PC-3 (cell line): Measurements from ENCODE around the gene SERINC4. TPM values are rescaled to one million over a fixed set of nuclear protein-coding genes. Genes with fewer than 3 reads are reported as not detected.
A peak's percentile ranks its signal among the peaks of the same experiment; 100 is the strongest.

Experiments used
- ATAC-seq: fragments of 200-7000 bp; cut with Tn5 transposase; 2 replicates; pipeline ENCODE4 v1.9.1; 2020; ENCODE audit warnings: mild to moderate bottlenecking, moderate library complexity
- BruUV-seq: library from RNA; stranded (reverse); fragments of 400-500 nt; replicated peaks from 2 replicates; lab custom pipeline; 2021; lab: Mats Ljungman, UMichigan
- CTCF ChIA-PET: fragments of 300-600 bp; sonication (Branson Sonifier 250); formaldehyde crosslinking; loops from one replicate; lab custom pipeline; 2022; ENCODE audit warnings: antibody characterized with exemption; lab: Charles Lee
- POLR2A ChIA-PET: fragments of 300-600 bp; sonication (Branson Sonifier 250); formaldehyde crosslinking; loops from one replicate; lab custom pipeline; 2022; ENCODE audit warnings: antibody characterized with exemption; ENCODE audit not compliant: unreplicated experiment; lab: Charles Lee
- DNase-seq: peaks from one replicate; pipeline ENCODE4 v3.0.0-alpha.2; 2015
- H2AFZ ChIP-seq: fragments of 300-600 bp; sonication (generic); 2 replicates; pipeline ENCODE4 v1.6.0; 2016; ENCODE audit warnings: antibody characterized with exemption, low read length
- H3F3A ChIP-seq: fragments of 300-600 bp; sonication (generic); one replicate; pipeline ENCODE4 v1.6.0; 2017; ENCODE audit warnings: antibody characterized with exemption, low read length, control low read depth, mild to moderate bottlenecking; ENCODE audit not compliant: unreplicated experiment
- H3K27ac ChIP-seq: fragments of 300-600 bp; sonication (generic); 2 replicates; pipeline ENCODE4 v1.5.1; 2016; ENCODE audit warnings: mild to moderate bottlenecking, low read length
- H3K27me3 ChIP-seq: fragments of 300-600 bp; sonication (generic); 2 replicates; pipeline ENCODE4 v1.6.1; 2016; ENCODE audit warnings: low read length, mixed read lengths
- H3K36me3 ChIP-seq: fragments of 300-600 bp; sonication (generic); 2 replicates; pipeline ENCODE4 v1.6.1; 2016; ENCODE audit warnings: low read depth, mixed run types, low read length, mixed read lengths
- H3K4me1 ChIP-seq: fragments of 300-600 bp; sonication (generic); 2 replicates; pipeline ENCODE4 v1.5.1; 2016; ENCODE audit warnings: low read length; ENCODE audit not compliant: insufficient read depth
- H3K4me2 ChIP-seq: fragments of 300-600 bp; sonication (generic); 2 replicates; pipeline ENCODE4 v1.6.0; 2016; ENCODE audit warnings: low read length
- H3K4me3 ChIP-seq: fragments of 300-600 bp; sonication (generic); 2 replicates; pipeline ENCODE4 v1.5.1; 2016; ENCODE audit warnings: mild to moderate bottlenecking, low read length, mixed read lengths
- H3K79me2 ChIP-seq: fragments of 300-600 bp; sonication (generic); 2 replicates; pipeline ENCODE4 v1.6.1; 2017; ENCODE audit warnings: low read length, mixed read lengths
- H3K9ac ChIP-seq: fragments of 300-600 bp; sonication (generic); 2 replicates; pipeline ENCODE4 v1.6.0; 2016; ENCODE audit warnings: mild to moderate bottlenecking, low read length
- H3K9me2 ChIP-seq: fragments of 300-600 bp; sonication (generic); replicated peaks from 2 replicates; pipeline ENCODE4 v1.6.1; 2016; ENCODE audit warnings: mixed run types, low read length, mixed read lengths
- H3K9me3 ChIP-seq: fragments of 300-600 bp; sonication (generic); 2 replicates; pipeline ENCODE4 v1.6.1; 2016; ENCODE audit warnings: low read length, mixed read lengths
- H4K20me1 ChIP-seq: fragments of 300-600 bp; sonication (generic); 2 replicates; pipeline ENCODE4 v1.6.1; 2016; ENCODE audit warnings: low read length, mixed read lengths
- EZH2 ChIP-seq: fragments of 300-600 bp; sonication (generic); IDR thresholded peaks from one replicate; pipeline ENCODE4 v1.6.1; 2017; ENCODE audit warnings: antibody characterized with exemption, mild to moderate bottlenecking, low read length; ENCODE audit not compliant: unreplicated experiment
- EZH2phosphoT487 ChIP-seq: fragments of 300-600 bp; sonication (generic); IDR thresholded peaks from 2 replicates; pipeline ENCODE4 v1.6.1; 2018; ENCODE audit warnings: mild to moderate bottlenecking, antibody characterized with exemption, low read length, borderline replicate concordance
- intact Hi-C: fragments of 100-400 bp; cut with micrococcal nuclease; formaldehyde crosslinking; loops from 2 replicates; pipeline ENCODE4 v1.9.0; 2023
- total RNA-seq: library from RNA; depleted of rRNA; stranded (reverse); fragments of >200 nt; gene quantifications from 2 replicates; pipeline ENCODE4 v1.2.3, GENCODE V29; 2014
- TF ChIP-seq, protein P1 (sequence below): fragments of 300-600 bp; sonication (generic); conservative IDR thresholded peaks from 2 replicates; pipeline ENCODE4 v1.5.1; 2017; ENCODE audit warnings: antibody characterized with exemption, low read depth, mild to moderate bottlenecking, low read length

SERINC4 gene
- total RNA-seq, 1 experiment from 2014 or later, result not detected

GRCh38 chr15:43792761-43793476 lies 7.1 kb downstream of the SERINC4 start:
- Histone ChIP-seq H3F3A (peaks cover 4% of the 10 kb centered on the region), H4K20me1 (peaks cover 5% of the 10 kb centered on the region; the same call in 1 of the 2 replicates), H3K9ac (peak overlapping the region; percentile 99), H3K36me3 (peaks cover 30% of the 10 kb centered on the region), H3K27ac (peak overlapping the region; percentile 74), H3K4me2 (peak overlapping the region; percentile 90), H3K27me3 (no peaks in the 10 kb centered on the region), H3K79me2 (peaks cover 35% of the 10 kb centered on the region), H2AFZ (peak overlapping the region; percentile 73), H3K9me3 (no peaks in the 10 kb centered on the region), H3K4me1 (peaks cover 41% of the 10 kb centered on the region), H3K4me3 (peak overlapping the region; percentile 96), H3K9me2 (no peaks in the 10 kb centered on the region)
- peak; percentile 20 for DNase-seq
- no peak for ATAC-seq
- POLR2A ChIA-PET, result interaction anchor here (0.6 kb wide), 1 partner anchor 16 kb away, joined by 3 read pairs; no protein-coding TSS in a partner anchor
- CTCF ChIA-PET, result no interaction called here
- intact Hi-C loops, result loop anchor here (2.0 kb wide), 1 partner anchor 16 kb away; the partner anchor contains the start of gene ELL3
- BruUV-seq, result TSS peak; percentile 65
- TF ChIP-seq, protein P1, sequence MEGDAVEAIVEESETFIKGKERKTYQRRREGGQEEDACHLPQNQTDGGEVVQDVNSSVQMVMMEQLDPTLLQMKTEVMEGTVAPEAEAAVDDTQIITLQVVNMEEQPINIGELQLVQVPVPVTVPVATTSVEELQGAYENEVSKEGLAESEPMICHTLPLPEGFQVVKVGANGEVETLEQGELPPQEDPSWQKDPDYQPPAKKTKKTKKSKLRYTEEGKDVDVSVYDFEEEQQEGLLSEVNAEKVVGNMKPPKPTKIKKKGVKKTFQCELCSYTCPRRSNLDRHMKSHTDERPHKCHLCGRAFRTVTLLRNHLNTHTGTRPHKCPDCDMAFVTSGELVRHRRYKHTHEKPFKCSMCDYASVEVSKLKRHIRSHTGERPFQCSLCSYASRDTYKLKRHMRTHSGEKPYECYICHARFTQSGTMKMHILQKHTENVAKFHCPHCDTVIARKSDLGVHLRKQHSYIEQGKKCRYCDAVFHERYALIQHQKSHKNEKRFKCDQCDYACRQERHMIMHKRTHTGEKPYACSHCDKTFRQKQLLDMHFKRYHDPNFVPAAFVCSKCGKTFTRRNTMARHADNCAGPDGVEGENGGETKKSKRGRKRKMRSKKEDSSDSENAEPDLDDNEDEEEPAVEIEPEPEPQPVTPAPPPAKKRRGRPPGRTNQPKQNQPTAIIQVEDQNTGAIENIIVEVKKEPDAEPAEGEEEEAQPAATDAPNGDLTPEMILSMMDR, result no peak
- TF ChIP-seq EZH2 (no peak), EZH2phosphoT487 (no peak)

DNA sequence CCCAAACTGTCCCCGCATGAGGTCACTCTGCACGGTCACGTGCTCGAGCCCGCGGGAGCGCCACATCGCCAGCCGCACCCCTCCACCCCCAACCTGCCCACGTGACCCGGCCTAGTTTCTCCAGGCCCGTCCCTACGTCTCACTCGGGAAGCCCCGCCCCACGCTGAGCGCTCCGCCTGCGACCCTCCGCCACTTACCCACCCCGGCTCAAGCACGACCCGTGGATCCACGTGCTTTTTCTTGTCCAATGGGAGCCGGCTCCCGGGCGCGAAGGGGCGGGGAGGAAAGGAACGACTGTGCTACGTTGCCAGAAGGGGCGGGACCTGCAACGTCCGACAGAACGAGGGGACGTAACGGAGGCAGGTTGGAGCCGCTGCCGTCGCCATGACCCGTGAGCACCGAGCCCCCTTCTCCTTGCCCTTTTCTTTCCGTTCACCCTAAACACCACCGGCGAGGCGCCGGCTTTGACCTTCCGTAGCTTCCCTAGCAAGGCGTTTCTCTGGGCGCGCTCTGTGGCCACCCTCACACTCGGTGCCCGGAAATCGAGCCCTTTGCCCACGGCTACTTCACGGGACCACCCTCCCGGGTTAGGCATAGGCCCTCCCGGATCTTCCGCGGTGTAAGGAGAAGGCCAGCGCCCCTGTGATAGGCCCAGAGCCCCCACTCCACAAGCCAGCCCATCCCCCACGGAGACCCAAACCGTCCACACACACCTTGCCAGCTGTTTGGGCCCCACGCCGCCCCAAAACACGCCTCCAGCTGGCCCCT lies 7.8 kb downstream of the SERINC4 start, which contains the start of gene SERF2:
Gene SERF2, plus strand, starts transcription at position 328 of the 768 bp plus-strand sequence. Its CDS starts 57 bp downstream, at position 385.
- Histone ChIP-seq H3F3A (no peaks in the 10 kb centered on the region), H3K27me3 (no peaks in the 10 kb centered on the region), H3K9me2 (no peaks in the 10 kb centered on the region), H3K4me3 (peak within 1 kb of the TSS; percentile 96), H2AFZ (peak within 1 kb of the TSS; percentile 81), H3K4me1 (peaks cover 36% of the 10 kb centered on the region), H3K79me2 (peaks cover 35% of the 10 kb centered on the region), H3K9ac (peak within 1 kb of the TSS; percentile 99), H3K36me3 (peaks cover 30% of the 10 kb centered on the region), H4K20me1 (peaks cover 5% of the 10 kb centered on the region; the same call in 1 of the 2 replicates), H3K9me3 (no peaks in the 10 kb centered on the region), H3K27ac (peak within 1 kb of the TSS; percentile 74), H3K4me2 (peak within 1 kb of the TSS; percentile 90)
- POLR2A ChIA-PET, result interaction anchor here (0.6 kb wide), 1 partner anchor 15 kb away, joined by 3 read pairs; no protein-coding TSS in a partner anchor
- DNase-seq, result peak; percentile 99
- ATAC-seq, result peak; percentile 96
- TSS peak; percentile 67 for BruUV-seq
- intact Hi-C loops, result loop anchor here (2.0 kb wide), 1 partner anchor 15 kb away; the partner anchor contains the start of gene ELL3
- CTCF ChIA-PET, result no interaction called here
- TF ChIP-seq EZH2, result no peak

GRCh38 chr15:43789409-43789808 lies 10.6 kb downstream of the SERINC4 start:
- Histone ChIP-seq H2AFZ (no peak overlapping the region), H3K27ac (no peak overlapping the region), H3K4me2 (no peak overlapping the region), H3F3A (no peaks in the 10 kb centered on the region), H3K4me3 (no peak overlapping the region), H3K36me3 (peaks cover 10% of the 10 kb centered on the region; the same call in 1 of the 2 replicates), H3K79me2 (peaks cover 23% of the 10 kb centered on the region), H3K4me1 (peaks cover 18% of the 10 kb centered on the region), H3K9me2 (no peaks in the 10 kb centered on the region), H3K27me3 (no peaks in the 10 kb centered on the region), H3K9ac (no peak overlapping the region), H4K20me1 (peaks cover 5% of the 10 kb centered on the region; the same call in 1 of the 2 replicates), H3K9me3 (no peaks in the 10 kb centered on the region)
- intact Hi-C loops, result no loop called here
- ChIA-PET POLR2A (no interaction called here), CTCF (no interaction called here)
- DNase-seq (no peak), ATAC-seq (no peak)
- TF ChIP-seq, protein P1, result no peak
- TF ChIP-seq EZH2 (no peak), EZH2phosphoT487 (no peak)
- BruUV-seq, result no TSS peak
